Stimulated activated CD4-positive, alpha-beta T cell treated with anti-CD3 and anti-CD28 coated beads, Interleukin-1b, Interleukin-23, amount 100 ng/mL, for 4 hours (primary cell): ENCODE results near the gene KIR3DL3.
"Not testable (repeated sequence)": the region's sequence is repeated elsewhere in the genome, so short reads cannot be mapped to it uniquely, and the experiment has no call there.

ENCODE experiments used
- DNase-seq, 2 donors: peaks; one replicate each; pipeline ENCODE4 v3.0.0-alpha.2; 2020; ENCODE audit warnings: low read depth in 2 of 2

Gene KIR3DL3

GRCh38 chr19:54724142-54724541 lies at the start of gene KIR3DL3:
KIR3DL3 (plus strand) TSS chr19:54724442; CDS start chr19:54724497, 55 bp downstream.
- no peak for DNase-seq

GRCh38 chr19:54676210-54676834 lies 47.9 kb upstream of the KIR3DL3 start:
- DNase-seq = not testable (repeated sequence)

GRCh38 chr19:54677217-54677616 lies 47.0 kb upstream of the KIR3DL3 start:
- DNase-seq = no peak

- not testable (repeated sequence) for DNase-seq
These were observed 42.6 kb upstream of the KIR3DL3 start for GRCh38 chr19:54681596-54681995.

GRCh38 chr19:54682306-54682856 lies 41.9 kb upstream of the KIR3DL3 start:
- no peak for DNase-seq

- no peak for DNase-seq
These were observed 39.7 kb upstream of the KIR3DL3 start for GRCh38 chr19:54684527-54684926.

- no peak for DNase-seq
These were observed 32.5 kb upstream of the KIR3DL3 start for GRCh38 chr19:54691582-54692297.

GRCh38 chr19:54692298-54692615 lies 32.0 kb upstream of the KIR3DL3 start:
- DNase-seq = no peak

GRCh38 chr19:54694648-54695047 lies 29.6 kb upstream of the KIR3DL3 start:
- DNase-seq = no peak

- DNase-seq = no peak
These were observed 28.1 kb upstream of the KIR3DL3 start for GRCh38 chr19:54696117-54696548.

- no peak for DNase-seq
These were observed 27.5 kb upstream of the KIR3DL3 start for GRCh38 chr19:54696766-54697165.

GRCh38 chr19:54697716-54698115 lies 26.5 kb upstream of the KIR3DL3 start:
- not testable (repeated sequence) for DNase-seq

GRCh38 chr19:54704928-54705327 lies 19.3 kb upstream of the KIR3DL3 start:
- no peak for DNase-seq

- DNase-seq = no peak
These were observed 16.3 kb upstream of the KIR3DL3 start for GRCh38 chr19:54707962-54708361.

- no peak for DNase-seq
These were observed 15.5 kb upstream of the KIR3DL3 start for GRCh38 chr19:54708781-54709180.

- DNase-seq = no peak
These were observed 14.9 kb upstream of the KIR3DL3 start for GRCh38 chr19:54709212-54709948.

GRCh38 chr19:54709956-54710355 lies 14.3 kb upstream of the KIR3DL3 start:
- DNase-seq = not testable (repeated sequence)

- no peak for DNase-seq
These were observed 402 bp downstream of the KIR3DL3 start for GRCh38 chr19:54724644-54725043.

GRCh38 chr19:54725321-54725720 lies 1.1 kb downstream of the KIR3DL3 start:
- DNase-seq = no peak

GRCh38 chr19:54727562-54727961 lies 3.3 kb downstream of the KIR3DL3 start:
- no peak for DNase-seq

GRCh38 chr19:54728167-54728566 lies 3.9 kb downstream of the KIR3DL3 start:
- DNase-seq = no peak

GRCh38 chr19:54729416-54730188 lies 5.4 kb downstream of the KIR3DL3 start:
- no peak for DNase-seq
